GM19351 (cell line): ENCODE measurements around the gene ANKRD7.

Experiments used
- ATAC-seq: cut with Tn5 transposase; IDR thresholded peaks from one replicate; pipeline ENCODE4 v1.9.1; 2021; ENCODE audit warnings: mild to moderate bottlenecking, moderate library complexity; ENCODE audit not compliant: unreplicated experiment

Gene ANKRD7

GRCh38 chr7:118224521-118224920, at the start of gene ANKRD7:
Gene ANKRD7, plus strand, starts transcription at chr7:118224704. Its CDS starts 127 bp downstream, at chr7:118224831.
- ATAC-seq = no peak

GRCh38 chr7:118175740-118176139, 48.8 kb upstream of the ANKRD7 start:
- ATAC-seq = no peak

- ATAC-seq = no peak
Measured at GRCh38 chr7:118179191-118179590, 45.3 kb upstream of the ANKRD7 start.

- no peak for ATAC-seq
Measured at GRCh38 chr7:118182593-118183427, 41.7 kb upstream of the ANKRD7 start.

GRCh38 chr7:118183428-118183785, 41.1 kb upstream of the ANKRD7 start:
- peak; percentile 1 for ATAC-seq

GRCh38 chr7:118183786-118184564, 40.5 kb upstream of the ANKRD7 start, which contains the start of gene LSM8:
Gene LSM8, plus strand, starts transcription at chr7:118184164. Its CDS starts 60 bp downstream, at chr7:118184224.
- ATAC-seq = peak; percentile 94

GRCh38 chr7:118184565-118184940, 40.0 kb upstream of the ANKRD7 start:
- ATAC-seq = no peak

- no peak for ATAC-seq
Measured at GRCh38 chr7:118185163-118185860, 39.2 kb upstream of the ANKRD7 start.

GRCh38 chr7:118186501-118186900, 38.0 kb upstream of the ANKRD7 start:
- ATAC-seq = no peak

GRCh38 chr7:118194571-118194970, 29.9 kb upstream of the ANKRD7 start:
- ATAC-seq = no peak

- peak; percentile 77 for ATAC-seq
Measured at GRCh38 chr7:118195837-118196474, 28.5 kb upstream of the ANKRD7 start.

GRCh38 chr7:118202061-118202460, 22.4 kb upstream of the ANKRD7 start:
- ATAC-seq = no peak

GRCh38 chr7:118214051-118214832, 10.3 kb upstream of the ANKRD7 start:
- ATAC-seq = peak; percentile 95

GRCh38 chr7:118214833-118215182, 9.7 kb upstream of the ANKRD7 start:
- peak; percentile 10 for ATAC-seq

- ATAC-seq = no peak
Measured at GRCh38 chr7:118217210-118217619, 7.3 kb upstream of the ANKRD7 start.

- ATAC-seq = no peak
Measured at GRCh38 chr7:118218413-118219156, 5.9 kb upstream of the ANKRD7 start.

GRCh38 chr7:118219157-118219512, 5.4 kb upstream of the ANKRD7 start:
- no peak for ATAC-seq

- no peak for ATAC-seq
Measured at GRCh38 chr7:118220583-118220982, 3.9 kb upstream of the ANKRD7 start.

GRCh38 chr7:118222591-118222990, 1.9 kb upstream of the ANKRD7 start:
- no peak for ATAC-seq

- no peak for ATAC-seq
Measured at GRCh38 chr7:118232837-118233236, 8.3 kb downstream of the ANKRD7 start.
